HepG2 (cell line): ENCODE measurements around the gene SLC8B1. TPM values are rescaled to one million over a fixed set of nuclear protein-coding genes. Genes with fewer than 3 reads are reported as not detected.

Experiments
- ATAC-seq: fragments of 200-7000 bp; cut with Tn5 transposase; 3 replicates; pipeline ENCODE4 v1.9.1; 2020; ENCODE audit warnings: mild to moderate bottlenecking, moderate library complexity
- BruUV-seq: library from RNA; stranded (reverse); fragments of 400-500 nt; replicated peaks from 2 replicates; lab custom pipeline; 2021; lab: Mats Ljungman, UMichigan
- CTCF ChIA-PET: fragments of 300-600 bp; formaldehyde crosslinking; extraction: SDS; loops from one replicate; lab custom pipeline; 2021; ENCODE audit warnings: low total read pairs, inconsistent platforms, low intra/inter-chr PET ratio; lab: Yijun Ruan, JAX
- POLR2A ChIA-PET: fragments of 350-600 bp; sonication (Branson Sonifier 250); formaldehyde crosslinking; loops from one replicate; lab custom pipeline; 2020; ENCODE audit warnings: antibody characterized with exemption, inconsistent platforms; lab: Yijun Ruan, JAX
- DNase-seq: peaks from one replicate; pipeline ENCODE4 v3.0.0-alpha.2; 2015; ENCODE audit warnings: low spot score
- FAIRE-seq: peaks from 3 replicates; lab custom pipeline; 2011; peaks lifted over from hg19 to GRCh38; lab: Jason Lieb, UNC
- H2AFZ ChIP-seq: one replicate; pipeline ENCODE4 v1.6.1; 2011; ENCODE audit warnings: low read length, inconsistent platforms
- H3K27ac ChIP-seq: fragments of 300-600 bp; 3 replicates; pipeline ENCODE4 v1.8.0; 2011; ENCODE audit warnings: mixed run types, mild to moderate bottlenecking, mixed read lengths, low read length, inconsistent platforms; ENCODE audit not compliant: insufficient read depth; ENCODE audit errors: extremely low read length
- H3K27me3 ChIP-seq, 2 experiments: fragments of 200-600 bp in 1 of 2; 2 replicates in 1 of 2; 3 replicates in 1 of 2; pipeline versions ENCODE4 v1.6.0 to v1.8.0; 2011; ENCODE audit warnings: low read length in 2 of 2, mild to moderate bottlenecking in 2 of 2, moderate library complexity in 2 of 2, inconsistent platforms in 1 of 2; ENCODE audit not compliant: insufficient read depth in 2 of 2, control insufficient read depth in 1 of 2
- H3K36me3 ChIP-seq, 2 experiments: fragments of 200-600 bp in 1 of 2; replicated peaks in 1 of 2; 2 replicates in 1 of 2; 3 replicates in 1 of 2; pipeline versions ENCODE4 v1.5.1 to v1.8.0; 2011; ENCODE audit warnings: low read length in 2 of 2, inconsistent platforms in 1 of 2; ENCODE audit not compliant: insufficient read depth in 2 of 2, control insufficient read depth in 1 of 2
- H3K4me1 ChIP-seq: 2 replicates; pipeline ENCODE4 v1.5.1; 2012; ENCODE audit warnings: low read length, inconsistent platforms; ENCODE audit not compliant: insufficient read depth
- H3K4me2 ChIP-seq: 2 replicates; pipeline ENCODE4 v1.6.0; 2011; ENCODE audit warnings: low read depth, low read length, inconsistent platforms
- H3K4me3 ChIP-seq, 3 experiments: fragments of 200-600 bp in 1 of 3; sonication (generic), shearing (Covaris generic) in 1 of 3; replicated peaks in 1 of 3; 2 replicates each; pipeline ENCODE4 v1.5.1; 2011 to 2016; ENCODE audit warnings: low read length in 3 of 3, inconsistent platforms in 2 of 3, low read depth in 2 of 3, mild to moderate bottlenecking in 2 of 3, control low read depth in 1 of 3, mixed read lengths in 1 of 3; ENCODE audit not compliant: insufficient read depth in 1 of 3
- H3K79me2 ChIP-seq: one replicate; pipeline ENCODE4 v1.6.1; 2011; ENCODE audit warnings: low read length, inconsistent platforms; ENCODE audit not compliant: insufficient read depth
- H3K9ac ChIP-seq: 2 replicates; pipeline ENCODE4 v1.6.0; 2011; ENCODE audit warnings: mild to moderate bottlenecking, low read depth, low read length, inconsistent platforms; ENCODE audit not compliant: insufficient read depth
- H3K9me3 ChIP-seq: 2 replicates; pipeline ENCODE4 v1.5.1; 2012; ENCODE audit warnings: mild to moderate bottlenecking, low read length
- H4K20me1 ChIP-seq: 2 replicates; pipeline ENCODE4 v1.6.0; 2011; ENCODE audit warnings: inconsistent platforms, mild to moderate bottlenecking, low read length, moderate library complexity; ENCODE audit not compliant: insufficient read depth
- AHR ChIP-seq: IDR thresholded peaks from 2 replicates; pipeline ENCODE4 v1.6.1; 2018; ENCODE audit warnings: missing genetic modification reagents, missing compliant biosample characterization
- FOXC1 ChIP-seq: sonication (generic); formaldehyde crosslinking; IDR thresholded peaks from 2 replicates; pipeline ENCODE4 v1.8.0; 2022; ENCODE audit warnings: mild to moderate bottlenecking, missing genetic modification reagents, borderline replicate concordance
- GABPA ChIP-seq, 2 experiments: IDR thresholded peaks; 2 replicates each; pipeline ENCODE4 v1.6.1; 2011 to 2016; ENCODE audit warnings: low read depth in 2 of 2, low read length in 1 of 2, missing biosample characterization in 1 of 2, missing genetic modification characterization in 1 of 2
- SRY ChIP-seq: sonication (generic); formaldehyde crosslinking; IDR thresholded peaks from 2 replicates; pipeline ENCODE4 v1.8.0; 2022; ENCODE audit warnings: mild to moderate bottlenecking, missing genetic modification reagents
- STAT5B ChIP-seq: sonication (generic); formaldehyde crosslinking; IDR thresholded peaks from 2 replicates; pipeline ENCODE4 v1.4.0; 2020; ENCODE audit warnings: missing genetic modification reagents
- TBL1XR1 ChIP-seq: fragments of 150-350 bp; IDR thresholded peaks from 2 replicates; pipeline ENCODE4 v1.6.1; 2014; ENCODE audit warnings: borderline replicate concordance, low read length; ENCODE audit not compliant: partially characterized antibody
- TBX2 ChIP-seq: sonication (generic); formaldehyde crosslinking; IDR thresholded peaks from 2 replicates; pipeline ENCODE4 v1.5.0; 2020; ENCODE audit warnings: missing genetic modification reagents, mild to moderate bottlenecking, borderline replicate concordance
- ZBTB7A ChIP-seq: sonication (generic); formaldehyde crosslinking; IDR thresholded peaks from 2 replicates; pipeline ENCODE4 v1.8.0; 2022; ENCODE audit warnings: mild to moderate bottlenecking, missing genetic modification reagents
- ZNF282 ChIP-seq: fragments of 450-650 bp; IDR thresholded peaks from 2 replicates; pipeline ENCODE4 v1.6.1; 2018; ENCODE audit not compliant: partially characterized antibody
- ZNF546 ChIP-seq: sonication (generic); formaldehyde crosslinking; conservative IDR thresholded peaks from 2 replicates; pipeline ENCODE4 v1.8.1; 2023; ENCODE audit warnings: mild to moderate bottlenecking, missing genetic modification reagents
- ZNF800 ChIP-seq: sonication (generic); formaldehyde crosslinking; IDR thresholded peaks from 2 replicates; pipeline ENCODE4 v1.4.0; 2020; ENCODE audit warnings: missing genetic modification reagents
- WGBS: methylation state at CpG from one replicate; pipeline ENCODE4 v1.1.6; 2017; ENCODE audit warnings: low lambda C conversion rate; 5-methylcytosine and 5-hydroxymethylcytosine counted together
- in situ Hi-C: cut with HindIII; loops from 2 replicates; pipeline ENCODE4 v1.10.0; 2017; ENCODE audit warnings: low pct_unique_long_range_greater_than_20kb; ENCODE audit not compliant: extremely low pct_ligation_motif_present
- intact Hi-C: fragments of 100-400 bp; cut with micrococcal nuclease; formaldehyde crosslinking; loops from one replicate; pipeline ENCODE4 v1.10.0; 2022; ENCODE audit not compliant: unreplicated experiment
- polyA plus RNA-seq, 8 experiments: library from polyadenylated mRNA; depleted of rRNA in 3 of 8; stranded (reverse) in 7 of 8; unstranded in 1 of 8; fragments of >200 nt; fragmentation: Illumina TruSeq in 4 of 8; extraction: Trizol in 4 of 8; gene quantifications; 2 replicates each; pipeline versions ENCODE4 v1.2.1 to v1.2.3, GENCODE V29; 2011 to 2016; ENCODE audit warnings: low read depth in 4 of 8, missing spikeins in 1 of 8, mixed read lengths in 1 of 8; ENCODE audit not compliant: insufficient read depth in 1 of 8
- total RNA-seq, 5 experiments: library from RNA; depleted of rRNA; stranded (reverse); fragments of >200 nt; fragmentation: Illumina TruSeq; extraction: Trizol; gene quantifications; 2 replicates each; pipeline ENCODE4 v1.2.3, GENCODE V29; 2016; ENCODE audit warnings: low read depth in 1 of 5

Gene SLC8B1
- total and polyA plus RNA-seq, 2 of the 13 experiments (the other 11 are each of a cell fraction or from before 2014, with no cell fraction given): 6.8 to 8.0 TPM

GRCh38 chr12:113334786-113335539 lies at the start of gene SLC8B1 (continued):
- TF ChIP-seq ZNF800 (CRISPR knock-in tag) (peak; percentile 79), SRY (CRISPR knock-in tag) (0 out of 2 replicates have a peak, but pooled peaks have one; percentile 71), AHR (0 out of 2 replicates have a peak, but pooled peaks have one; percentile 45), ZNF282 (no peak), ZNF546 (CRISPR knock-in tag) (0 out of 2 replicates have a peak, but pooled peaks have one; percentile 75), FOXC1 (CRISPR knock-in tag) (peak; percentile 67), ZBTB7A (CRISPR knock-in tag) (0 out of 2 replicates have a peak, but pooled peaks have one; percentile 36), TBX2 (peak; percentile 66; the same call in 1 of the 2 replicates), STAT5B (CRISPR knock-in tag) (no peak), GABPA (IDR thresholded peaks at IDR 0.05; ENCODE audit: low read depth, low read length) (peak; percentile 15; the same call in 1 of the 2 replicates), GABPA (CRISPR knock-in tag; IDR thresholded peaks at IDR 0.05; ENCODE audit: low read depth) (no peak)
- TF ChIP-seq, all 625 proteins: peak for 201

- FAIRE-seq: no peak
Observed at GRCh38 chr12:113382206-113382605, 47.3 kb upstream of the SLC8B1 start.

More at GRCh38 chr12:113382206-113382605, 47.3 kb upstream of the SLC8B1 start:
- no peak overlapping the region for H3K4me2 ChIP-seq
- no peak for DNase-seq
- no peak for TF ChIP-seq TBL1XR1
- no TSS peak for BruUV-seq
- POLR2A ChIA-PET: no interaction called here
- no peak overlapping the region for H2AFZ ChIP-seq
- CTCF ChIA-PET: no interaction called here
- intact Hi-C loops: no loop called here
- H3K36me3 ChIP-seq: peaks cover 5 to 17% of the 10 kb centered on the region in 2 experiments; a peak in 4 of 5 replicates
- no peak for ATAC-seq
- H3K9me3 ChIP-seq: no peaks in the 10 kb centered on the region
- no peaks in the 10 kb centered on the region for H4K20me1 ChIP-seq
- H3K27ac ChIP-seq: no peak overlapping the region
- 97% methylated on average over 4 of the region's 4 CpGs for WGBS
- H3K79me2 ChIP-seq: no peaks in the 10 kb centered on the region
- no peaks in the 10 kb centered on the region for H3K27me3 ChIP-seq
- no peaks in the 10 kb centered on the region for H3K4me1 ChIP-seq
- no peak overlapping the region for H3K4me3 ChIP-seq
- in situ Hi-C loops: no loop called here
- H3K9ac ChIP-seq: no peak overlapping the region
